NK-92 (cell line): Measurements from ENCODE around the gene ACSF3.

Experiments used
- DNase-seq: peaks from one replicate; lab custom pipeline; 2025; ENCODE audit not compliant: unreplicated experiment; lab: John Stamatoyannopoulos, UW

The ACSF3 gene

GRCh38 chr16:89093602-89094251 is at the start of gene ACSF3:
ACSF3 (plus strand) TSS chr16:89093852; CDS start chr16:89100682, 6,830 bp downstream.
- DNase-seq: no peak

- DNase-seq: no peak
Observed at GRCh38 chr16:89044418-89045180, 49.1 kb upstream of the ACSF3 start.

GRCh38 chr16:89045181-89045815 is 48.4 kb upstream of the ACSF3 start:
- DNase-seq: no peak

GRCh38 chr16:89045881-89046280 is 47.8 kb upstream of the ACSF3 start:
- DNase-seq: no peak

- no peak for DNase-seq
Observed at GRCh38 chr16:89046491-89046890, 47.2 kb upstream of the ACSF3 start.

- DNase-seq: no peak
Observed at GRCh38 chr16:89047331-89048089, 46.1 kb upstream of the ACSF3 start.

- no peak for DNase-seq
Observed at GRCh38 chr16:89048090-89048725, 45.4 kb upstream of the ACSF3 start.

- DNase-seq: no peak
Observed at GRCh38 chr16:89048871-89049422, 44.7 kb upstream of the ACSF3 start.

GRCh38 chr16:89049484-89050118 is 44.1 kb upstream of the ACSF3 start:
- DNase-seq: no peak

GRCh38 chr16:89050119-89050867 is 43.4 kb upstream of the ACSF3 start:
- no peak for DNase-seq

- no peak for DNase-seq
Observed at GRCh38 chr16:89050868-89051311, 42.8 kb upstream of the ACSF3 start.

GRCh38 chr16:89051521-89052166 is 42.0 kb upstream of the ACSF3 start:
- DNase-seq: no peak

GRCh38 chr16:89052191-89052889 is 41.3 kb upstream of the ACSF3 start:
- no peak for DNase-seq

- DNase-seq: no peak
Observed at GRCh38 chr16:89052890-89053724, 40.5 kb upstream of the ACSF3 start.

- DNase-seq: no peak
Observed at GRCh38 chr16:89053725-89054029, 40.0 kb upstream of the ACSF3 start.

- DNase-seq: no peak
Observed at GRCh38 chr16:89054261-89054661, 39.4 kb upstream of the ACSF3 start.

GRCh38 chr16:89054714-89055113 is 38.9 kb upstream of the ACSF3 start:
- DNase-seq: no peak

- DNase-seq: no peak
Observed at GRCh38 chr16:89055313-89055712, 38.3 kb upstream of the ACSF3 start.
